8988T (cell line): ENCODE data around the gene VWA5B1.

Experiments used
- DNase-seq: peaks from one replicate; pipeline ENCODE4 v3.0.0; 2011

The VWA5B1 gene

DNA sequence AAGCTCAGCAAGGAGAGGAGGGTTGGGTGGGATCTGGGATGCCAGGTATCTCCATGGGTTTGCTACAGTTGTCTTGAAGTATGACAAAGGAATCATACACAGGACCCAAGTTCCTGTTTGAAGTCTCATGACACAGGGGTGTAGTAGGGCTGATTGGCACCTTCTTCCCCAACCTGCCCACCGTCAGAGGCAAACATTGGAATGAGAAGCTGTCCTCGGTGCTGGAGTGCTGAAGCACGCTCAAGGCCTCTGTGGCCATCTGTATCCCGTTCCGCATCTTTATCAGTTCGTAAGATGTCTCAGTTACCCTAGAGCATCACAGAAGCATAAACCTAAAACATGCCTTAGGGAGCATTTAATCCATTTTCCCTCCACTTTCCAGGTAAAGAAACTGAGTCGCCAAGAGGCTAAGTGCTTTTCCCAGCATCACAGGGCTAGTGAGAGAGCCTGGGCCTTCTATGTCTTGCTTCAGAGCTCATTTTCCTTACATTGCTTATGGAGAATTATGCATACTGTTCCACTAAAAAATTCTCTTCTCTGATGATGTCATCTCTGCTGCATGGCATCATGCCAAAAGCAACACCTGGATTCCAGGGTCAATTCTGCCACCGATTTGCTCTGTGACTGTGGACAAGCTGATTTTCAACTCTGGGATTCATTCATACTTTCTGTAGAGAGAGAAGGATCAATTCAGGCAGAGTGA lies 34.2 kb downstream of the VWA5B1 start:
- no peak for DNase-seq

DNA sequence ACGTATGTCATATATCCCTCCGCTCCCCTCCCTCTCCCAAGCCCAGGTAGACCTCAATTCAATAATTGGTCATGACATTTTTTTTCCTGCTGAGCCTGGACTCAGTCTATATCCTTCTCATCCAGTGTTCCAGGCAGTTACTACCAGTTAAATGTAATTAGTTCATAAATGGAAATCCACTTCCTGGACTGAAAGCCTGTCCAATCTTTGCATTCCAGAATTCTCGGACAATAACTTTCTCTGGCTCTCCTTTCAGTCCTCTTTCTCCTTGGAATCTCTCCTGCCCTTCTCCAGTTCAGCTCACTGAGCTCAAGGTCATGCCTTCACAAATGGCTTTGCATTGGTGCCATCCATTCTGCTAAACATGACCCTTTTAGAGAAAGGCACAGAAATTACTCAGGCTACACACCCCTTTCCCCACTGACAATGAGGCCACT lies 34.8 kb downstream of the VWA5B1 start:
- DNase-seq: no peak

DNA sequence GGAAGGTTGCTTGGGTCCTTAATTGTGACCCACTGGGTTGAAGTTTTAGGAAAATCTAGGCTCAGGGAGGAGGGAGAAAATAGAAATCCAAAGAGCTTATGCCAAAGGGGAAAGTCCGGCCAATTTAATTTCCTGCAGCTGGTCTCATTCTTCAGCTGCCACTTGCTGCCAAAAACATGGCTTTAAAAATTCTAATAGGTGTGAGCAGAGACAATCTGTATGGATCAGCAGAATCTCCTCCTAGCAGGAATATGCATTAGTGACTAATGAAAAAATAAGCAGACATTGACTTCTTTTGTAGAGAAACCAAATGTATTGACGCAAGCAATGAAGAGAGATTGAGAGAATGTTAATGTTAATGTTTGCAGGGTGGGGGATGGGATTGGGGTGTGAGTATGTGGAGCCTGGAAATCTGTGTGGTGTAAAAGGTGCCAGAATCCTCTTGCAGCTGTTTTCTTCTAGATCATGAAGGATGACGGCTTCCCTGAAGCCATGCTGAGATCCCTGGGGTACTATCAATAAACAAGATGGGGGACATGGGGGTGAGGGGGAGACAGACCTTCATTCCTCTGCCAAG lies 35.3 kb downstream of the VWA5B1 start:
- no peak for DNase-seq

DNA sequence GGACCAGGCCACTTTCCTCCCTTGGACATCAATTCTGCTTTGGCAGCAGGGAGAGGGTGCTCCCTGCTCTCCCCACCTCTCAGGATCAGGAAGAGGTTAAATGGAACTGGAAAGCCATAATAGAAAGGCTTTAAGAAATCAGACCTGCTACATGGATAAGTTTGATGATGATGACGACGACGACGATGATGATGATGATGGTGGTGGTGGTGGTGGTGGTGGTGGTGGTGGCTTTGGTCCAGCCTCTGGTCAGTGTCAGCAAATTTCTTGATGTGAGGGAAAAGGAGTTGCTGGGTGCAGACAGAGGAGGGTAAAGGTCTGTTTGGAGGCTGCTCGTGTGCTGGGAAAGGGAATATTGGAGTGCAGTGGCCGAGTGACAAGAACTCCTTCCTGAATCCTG lies 36.8 kb downstream of the VWA5B1 start:
- no peak for DNase-seq

DNA sequence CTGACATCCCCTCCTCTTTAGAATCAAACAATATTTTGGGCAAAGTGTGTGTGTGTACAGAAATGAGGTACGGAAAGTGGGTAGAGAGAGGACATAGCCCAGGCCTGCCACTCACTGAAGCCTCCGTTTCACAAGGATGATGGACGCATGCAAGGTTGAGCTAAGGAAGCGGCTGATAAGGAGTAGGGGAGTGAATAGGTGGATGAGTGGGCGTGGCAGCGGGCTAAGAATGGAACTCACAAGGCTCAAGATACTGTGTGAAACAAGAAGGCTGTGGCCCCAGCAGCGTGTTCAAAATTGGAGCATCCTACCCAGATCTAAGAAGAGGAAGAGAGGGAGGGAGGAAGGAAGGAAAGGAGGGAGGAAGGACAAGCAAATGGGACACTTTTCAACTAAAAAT lies 37.5 kb downstream of the VWA5B1 start:
- DNase-seq: no peak

DNA sequence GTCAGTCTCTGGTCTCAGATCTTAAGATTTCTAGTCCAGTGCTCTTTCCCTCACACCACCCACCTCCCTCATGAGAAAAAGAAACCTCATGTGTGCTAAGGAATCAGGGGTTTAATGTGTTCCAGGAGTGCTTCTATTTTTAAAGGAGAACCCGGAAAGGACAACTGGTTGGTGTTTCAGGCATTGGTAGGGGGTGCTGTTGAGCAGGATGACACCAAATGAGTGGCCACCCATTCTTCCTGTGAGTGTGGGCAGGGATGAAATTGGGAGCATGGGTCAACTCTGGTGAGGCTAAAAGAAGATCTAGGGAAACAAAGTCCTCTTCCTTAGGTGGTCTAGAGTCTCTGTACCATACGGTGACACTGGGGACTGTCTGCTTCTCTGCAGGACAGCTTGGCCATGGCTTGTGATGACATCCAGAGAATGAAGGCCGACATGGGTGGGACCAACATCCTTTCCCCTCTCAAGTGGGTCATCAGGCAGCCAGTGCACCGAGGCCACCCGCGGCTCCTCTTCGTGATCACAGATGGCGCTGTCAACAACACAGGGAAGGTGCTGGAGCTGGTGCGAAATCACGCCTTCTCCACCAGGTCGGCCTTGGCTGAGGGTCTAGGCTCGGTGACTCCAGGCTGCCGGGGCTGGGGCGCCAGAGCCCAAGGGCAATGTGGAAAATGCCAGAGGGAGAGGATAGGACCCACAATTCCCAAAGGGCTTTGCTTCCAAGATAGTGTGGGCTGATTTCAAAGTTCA lies 39.3 kb downstream of the VWA5B1 start:
- DNase-seq: no peak

DNA sequence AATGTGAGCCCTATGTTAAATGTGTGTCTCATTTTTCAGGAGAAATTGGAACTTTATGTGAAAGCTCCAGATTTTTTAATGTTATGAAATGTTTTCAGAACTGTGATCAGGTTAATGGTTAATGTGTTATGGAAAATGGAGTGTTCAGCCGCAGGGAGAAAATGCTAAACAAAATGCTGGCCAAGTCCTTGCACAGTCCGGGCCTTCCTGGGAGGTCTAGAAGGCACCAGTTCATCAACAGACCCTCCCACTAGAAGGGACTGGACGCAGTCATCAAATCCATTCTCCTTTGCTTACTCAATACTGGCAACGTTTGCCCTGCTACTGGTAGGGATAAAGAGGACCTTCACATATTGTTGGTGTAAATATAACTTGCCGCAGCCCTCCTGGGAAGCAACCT lies 43.4 kb downstream of the VWA5B1 start:
- DNase-seq: no peak

DNA sequence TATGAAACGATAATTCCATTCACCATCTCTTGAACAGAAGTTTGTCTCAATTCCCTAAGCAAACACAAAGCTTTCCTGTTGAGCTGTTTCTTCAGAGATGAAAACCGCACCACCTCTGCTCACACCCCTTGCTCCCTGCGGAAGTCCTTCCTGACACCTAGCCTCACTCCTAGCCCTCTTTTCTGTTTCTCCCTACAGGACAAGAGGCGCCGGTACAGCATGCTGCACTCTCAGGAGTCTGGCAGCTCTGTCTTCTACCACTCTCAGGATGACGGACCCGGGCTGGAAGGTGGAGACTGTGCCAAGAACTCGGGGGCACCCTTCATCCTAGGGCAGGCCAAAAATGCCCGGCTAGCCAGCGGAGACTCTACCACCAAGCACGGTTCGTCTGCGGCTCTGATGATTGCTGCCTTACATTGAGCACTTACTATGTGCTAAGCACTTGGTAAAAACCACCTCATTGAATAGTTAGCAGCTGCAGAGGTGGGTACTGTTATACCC lies 45.5 kb downstream of the VWA5B1 start:
- no peak for DNase-seq

DNA sequence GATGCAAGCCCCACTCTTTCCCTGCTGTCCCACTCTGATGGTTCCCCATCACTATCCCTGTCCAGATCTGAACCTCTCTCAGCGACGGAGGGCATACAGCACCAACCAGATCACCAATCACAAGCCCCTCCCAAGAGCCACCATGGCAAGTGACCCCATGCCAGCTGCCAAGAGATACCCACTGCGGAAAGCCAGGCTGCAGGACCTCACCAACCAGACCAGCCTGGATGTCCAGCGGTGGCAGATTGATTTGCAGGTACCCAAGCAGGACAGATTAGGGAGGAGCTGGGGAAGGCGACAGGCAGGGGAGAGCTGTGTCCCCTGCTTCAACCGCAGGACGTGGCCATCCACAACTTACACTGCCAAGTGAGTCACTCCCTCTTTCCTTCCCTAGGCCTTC lies 46.9 kb downstream of the VWA5B1 start:
- DNase-seq: no peak

DNA sequence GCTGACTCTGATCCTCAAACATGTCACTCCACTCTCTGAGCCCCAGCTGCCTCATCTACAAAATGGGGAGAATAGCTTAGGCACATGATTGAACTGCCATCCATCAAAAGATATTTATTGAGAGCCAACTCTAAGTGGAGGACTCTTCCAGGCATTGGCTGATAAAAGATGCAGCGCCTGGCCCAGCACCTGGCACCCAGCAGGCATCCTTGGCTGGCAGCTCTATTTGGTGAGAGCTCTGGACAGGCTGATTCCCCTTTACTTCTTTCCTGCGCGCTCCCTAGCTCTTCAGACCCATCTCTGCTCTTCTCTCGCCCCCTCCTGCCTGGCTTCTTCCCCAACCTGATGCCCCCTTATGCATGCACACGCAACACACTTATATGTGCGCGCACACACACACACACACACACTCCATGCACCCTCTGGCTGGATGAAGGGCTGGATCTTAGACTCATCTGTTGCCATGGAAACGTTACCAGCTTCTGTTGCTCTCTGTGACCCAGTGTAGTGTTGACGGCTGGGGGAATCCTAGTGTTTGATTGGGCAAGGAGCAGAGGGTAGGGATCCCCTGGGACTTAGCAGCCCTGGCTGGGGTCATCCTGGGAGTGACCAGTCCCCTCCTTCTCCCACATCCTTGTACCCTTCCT lies 49.3 kb downstream of the VWA5B1 start:
- no peak for DNase-seq

DNA sequence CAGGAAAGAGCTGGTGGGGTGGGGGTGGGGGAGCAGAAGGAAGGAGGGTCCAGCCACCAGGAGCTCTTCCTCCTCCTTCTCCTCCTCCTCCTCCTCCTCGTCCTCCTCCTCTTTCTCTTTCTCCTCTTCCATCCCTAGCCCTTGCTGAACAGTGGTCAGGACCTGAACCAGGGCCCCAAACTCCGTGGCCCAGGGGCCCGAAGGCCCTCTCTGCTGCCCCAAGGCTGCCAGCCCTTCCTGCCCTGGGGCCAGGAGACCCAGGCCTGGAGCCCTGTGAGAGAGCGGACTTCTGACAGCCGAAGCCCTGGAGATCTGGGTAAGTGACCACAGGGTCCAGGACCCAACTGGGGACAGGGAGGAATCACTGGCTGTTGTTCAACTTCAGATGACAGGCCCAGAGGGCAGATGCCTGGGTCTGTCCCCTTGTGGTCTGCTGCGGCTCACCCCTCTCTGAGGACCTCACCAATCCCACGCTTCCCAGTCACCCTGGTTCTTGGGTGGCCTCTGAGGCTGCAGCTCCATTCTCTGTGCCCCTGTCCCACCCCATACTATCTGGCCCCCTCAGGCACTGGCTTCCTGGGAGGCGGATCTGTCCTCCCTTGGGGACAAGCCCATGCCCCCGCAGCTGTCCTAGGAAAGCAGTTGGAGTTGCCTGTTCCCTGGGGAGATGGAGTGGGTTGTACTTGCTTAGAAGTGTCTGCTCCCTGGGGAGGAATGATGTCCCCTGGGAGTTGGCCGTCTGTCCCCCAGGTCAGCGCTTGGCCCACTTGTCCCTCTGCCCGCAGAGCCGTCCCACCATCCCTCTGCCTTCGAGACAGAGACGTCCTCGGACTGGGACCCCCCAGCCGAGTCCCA lies 51.8 kb downstream of the VWA5B1 start:
- DNase-seq: no peak

DNA sequence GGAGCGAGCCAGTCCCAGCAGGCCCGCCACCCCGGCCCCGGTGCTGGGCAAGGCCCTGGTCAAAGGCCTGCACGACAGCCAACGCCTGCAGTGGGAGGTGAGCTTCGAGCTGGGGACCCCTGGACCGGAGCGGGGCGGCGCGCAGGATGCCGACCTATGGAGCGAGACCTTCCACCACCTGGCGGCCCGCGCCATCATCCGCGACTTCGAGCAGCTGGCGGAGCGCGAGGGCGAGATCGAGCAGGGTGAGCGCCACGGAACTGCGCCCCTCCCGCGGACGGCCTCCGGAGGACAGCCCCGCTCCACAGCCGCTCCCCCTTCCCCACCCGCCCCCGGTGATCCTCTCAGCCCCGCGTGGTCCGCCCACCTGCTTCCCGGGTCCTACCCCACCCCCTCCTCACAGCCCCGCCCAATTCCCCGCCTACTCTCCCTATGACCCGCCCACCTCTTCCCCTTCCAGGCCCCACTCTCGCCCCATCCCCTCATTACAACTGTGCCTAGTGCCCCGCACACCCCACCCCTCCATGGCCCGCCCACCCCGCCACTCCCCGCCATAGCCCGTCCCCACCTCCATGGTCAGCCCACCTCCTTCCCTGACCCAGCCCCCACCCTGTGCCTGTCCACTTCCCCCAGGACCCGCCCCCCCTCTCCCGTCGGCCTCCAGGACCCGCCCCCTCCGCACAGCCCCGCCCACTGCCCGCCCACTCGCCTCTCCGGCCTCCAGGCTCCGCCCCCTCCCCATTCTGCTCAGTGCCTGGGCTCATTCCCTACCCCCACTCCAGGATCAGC lies 52.7 kb downstream of the VWA5B1 start:
- no peak for DNase-seq

DNA sequence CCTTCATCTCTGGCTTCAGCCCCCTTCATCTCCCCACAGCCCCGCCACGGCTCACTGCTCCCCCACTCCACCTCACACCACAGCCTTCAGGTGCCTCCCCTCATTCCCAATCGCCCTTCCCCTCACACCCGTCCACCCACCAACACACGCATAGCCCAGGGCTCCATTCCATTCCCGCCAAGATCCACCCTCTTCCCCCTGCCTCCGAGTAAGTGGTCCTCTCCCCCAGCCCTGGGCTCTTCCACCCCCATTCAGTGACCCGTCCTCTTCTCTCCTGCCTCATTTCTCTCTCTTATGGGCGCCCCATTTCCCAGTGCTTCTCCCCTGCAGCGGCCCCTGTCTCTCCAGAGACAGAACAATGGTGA lies 53.2 kb downstream of the VWA5B1 start:
- DNase-seq: no peak

DNA sequence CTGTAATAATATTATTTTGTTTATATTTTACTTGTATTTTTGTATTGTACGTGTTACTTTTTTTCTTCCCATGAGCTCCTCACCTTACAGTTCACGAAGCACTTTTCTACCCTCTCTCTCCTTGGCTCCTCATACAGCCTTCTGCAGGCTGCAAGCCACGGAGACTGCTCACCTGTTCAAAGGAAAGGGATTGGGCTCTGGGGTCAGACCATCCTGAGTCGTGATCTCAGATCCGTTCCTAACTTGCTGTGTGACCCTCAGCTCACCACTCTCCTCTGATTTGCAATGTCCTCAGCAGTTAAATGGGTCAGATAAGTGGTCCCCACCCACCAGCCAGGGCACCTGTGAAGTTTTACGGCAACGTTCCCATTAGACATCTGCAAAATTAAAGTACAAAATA lies 54.1 kb downstream of the VWA5B1 start:
- DNase-seq: no peak

DNA sequence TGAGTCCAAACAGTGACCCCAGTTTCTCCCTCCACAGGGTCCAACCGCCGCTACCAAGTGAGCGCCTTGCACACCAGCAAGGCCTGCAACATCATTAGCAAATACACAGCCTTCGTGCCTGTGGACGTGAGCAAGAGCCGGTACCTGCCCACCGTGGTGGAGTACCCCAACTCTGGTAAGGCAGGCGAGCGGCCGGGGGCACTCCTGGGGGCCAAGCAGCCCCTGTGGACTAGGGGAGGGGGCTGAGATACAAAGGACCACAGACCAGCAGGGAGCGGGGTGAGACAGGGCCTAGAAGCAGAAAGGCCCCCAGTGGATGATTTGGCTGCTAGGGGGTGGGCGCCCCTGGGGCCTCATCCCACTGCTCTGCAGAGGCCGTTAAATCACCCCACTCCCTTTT lies 54.7 kb downstream of the VWA5B1 start:
- no peak for DNase-seq

DNA sequence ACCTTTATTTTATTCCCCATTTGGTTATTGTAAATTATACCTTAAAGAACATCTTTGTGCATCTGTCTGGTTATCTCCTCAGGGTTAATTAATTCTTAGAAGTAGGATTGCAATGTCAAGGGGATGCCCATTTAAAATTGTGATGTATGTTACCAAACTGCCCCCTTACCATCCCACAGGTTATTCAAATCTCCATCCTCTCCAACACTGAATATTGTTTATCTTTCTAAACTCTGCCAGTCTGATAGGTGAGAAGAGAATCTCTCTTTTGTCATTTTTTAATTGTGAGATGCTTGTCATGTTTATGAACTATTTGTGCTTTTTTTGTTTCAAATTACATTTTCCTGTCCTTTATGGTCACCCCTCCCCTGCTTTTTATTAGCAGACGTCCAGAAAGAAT lies 55.8 kb downstream of the VWA5B1 start:
- no peak for DNase-seq

DNA sequence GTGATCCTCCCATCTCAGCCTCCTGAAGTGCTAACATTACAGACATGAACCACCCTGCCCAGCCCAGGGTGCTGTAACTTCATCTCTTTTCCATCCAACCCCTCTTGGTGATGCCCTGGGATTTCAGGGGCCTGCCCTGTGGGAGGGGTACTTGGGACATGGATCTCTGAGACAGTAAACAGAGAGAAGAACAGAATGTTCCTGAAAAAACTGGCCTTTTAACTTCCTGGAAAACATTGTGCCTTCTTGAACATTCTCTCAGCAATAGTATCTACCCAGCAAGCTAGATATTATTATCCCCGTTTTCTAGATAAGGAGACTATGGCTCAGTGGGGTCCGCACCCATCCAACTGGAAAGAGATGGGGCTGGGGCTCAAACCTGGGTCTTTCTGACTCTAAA lies 57.0 kb downstream of the VWA5B1 start:
- DNase-seq: no peak

DNA sequence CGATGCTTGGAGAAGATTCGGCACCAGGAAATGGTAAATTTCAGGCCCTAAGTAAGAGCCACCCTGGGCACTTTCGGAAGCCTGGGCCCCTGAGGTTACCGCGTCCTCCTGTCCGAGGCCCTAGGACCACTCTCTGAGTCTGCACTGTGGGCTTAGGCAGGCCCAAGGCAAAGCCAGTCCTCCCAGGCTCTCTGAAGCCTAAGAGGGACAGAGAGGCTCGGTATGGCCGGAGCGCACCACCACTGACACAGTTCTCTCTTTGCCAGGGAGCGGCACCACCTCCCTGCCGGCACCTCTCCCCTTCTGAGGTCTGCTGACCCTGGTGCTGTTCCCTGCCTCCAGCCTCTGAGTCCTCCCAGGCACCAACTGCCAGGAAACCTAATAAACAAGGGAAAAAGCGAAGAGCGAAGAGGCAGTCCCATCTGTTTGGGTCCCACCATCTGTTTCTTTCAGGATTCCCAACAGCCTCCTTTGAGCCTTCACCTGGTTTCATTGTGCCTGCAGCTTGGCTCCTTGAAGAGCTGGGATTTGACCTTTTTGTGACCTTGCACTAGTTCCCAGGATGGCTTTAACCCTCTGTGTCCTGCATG lies 57.7 kb downstream of the VWA5B1 start:
- DNase-seq: no peak

DNA sequence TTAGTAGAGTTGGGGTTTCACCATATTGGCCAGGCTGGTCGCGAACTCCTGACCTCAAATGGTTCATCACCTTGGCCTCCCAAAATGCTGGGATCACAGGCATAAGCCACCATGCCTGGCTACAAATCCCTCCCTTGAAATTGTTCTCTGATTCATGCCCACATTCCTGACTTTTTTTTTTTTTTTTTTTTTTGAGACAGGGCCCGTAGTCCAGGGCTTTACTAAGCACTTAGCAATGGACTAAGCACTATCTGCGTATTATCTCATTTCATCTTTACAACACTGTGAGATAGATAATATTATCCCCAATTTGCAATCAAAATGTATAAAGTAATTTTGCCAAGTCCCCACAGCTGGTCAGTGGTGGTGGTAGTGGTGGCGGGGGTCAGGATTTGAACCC lies 58.9 kb downstream of the VWA5B1 start:
- DNase-seq: no peak

DNA sequence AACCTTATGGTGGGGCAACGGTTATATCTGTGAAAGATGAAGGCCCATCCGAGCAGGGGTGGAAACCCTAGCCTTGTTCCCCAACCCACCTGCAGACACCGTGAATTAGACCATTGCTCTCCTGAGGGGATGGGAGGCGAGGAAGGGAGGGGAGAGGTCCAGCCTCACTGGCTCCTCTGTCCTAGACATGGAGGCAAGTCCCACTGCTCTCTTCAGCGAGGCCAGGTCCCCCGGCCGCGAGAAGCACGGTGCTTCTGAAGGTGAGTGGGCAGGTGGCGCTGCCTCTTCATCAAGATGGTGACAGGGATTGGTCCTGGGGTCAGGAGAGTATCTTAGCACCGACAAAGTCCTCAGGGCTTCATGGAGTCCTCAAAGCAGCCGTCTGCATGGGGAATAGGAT lies 59.3 kb downstream of the VWA5B1 start:
- no peak for DNase-seq

DNA sequence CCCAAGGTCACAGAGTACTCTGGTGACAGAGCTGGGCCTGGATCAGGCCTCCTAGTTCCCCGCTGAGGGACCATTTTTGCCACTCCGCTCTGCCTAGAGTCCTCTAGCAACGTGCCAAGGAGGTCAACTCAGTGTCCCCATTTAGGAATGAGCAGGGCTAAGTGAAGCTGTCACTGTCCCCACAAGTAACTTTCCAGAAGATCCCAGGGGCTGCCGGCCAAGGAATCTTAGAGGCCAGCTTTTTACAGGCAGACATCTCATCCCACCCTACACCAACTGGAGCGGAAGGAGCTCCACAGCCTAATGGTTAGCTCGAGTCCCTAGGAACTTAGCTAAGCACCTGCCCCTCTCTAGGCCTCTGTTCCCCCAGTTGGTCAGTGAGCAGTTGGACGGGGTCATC lies 59.7 kb downstream of the VWA5B1 start:
- no peak for DNase-seq
